ENCODE results near the gene HARS1. TPM values are rescaled to one million over a fixed set of nuclear protein-coding genes. Genes with fewer than 3 reads are reported as not detected.

The HARS1 gene
- total and polyA plus RNA-seq, 2 of the 13 experiments (the other 11 are each of a cell fraction or from before 2014, with no cell fraction given) = 36.9 to 66.2 TPM

GRCh38 chr5:140694276-140694675 is 3.1 kb upstream of the HARS1 start (continued):
- TF ChIP-seq PHB2 (IDR thresholded peaks at IDR 0.05; ENCODE audit: partially characterized antibody) (no peak), BORCS8-MEF2B (CRISPR knock-in tag; IDR thresholded peaks at IDR 0.05) (no peak), ZBTB46 (CRISPR knock-in tag; IDR thresholded peaks at IDR 0.05; ENCODE audit: borderline replicate concordance) (no peak), ZFP82 (CRISPR knock-in tag; IDR thresholded peaks at IDR 0.05; ENCODE audit: borderline replicate concordance) (no peak)

GRCh38 chr5:140690376-140690932 is 716 bp downstream of the HARS1 start:
- ChIA-PET POLR2A (interaction anchor here (0.8 to 2.2 kb wide), 22 partner anchors 9 to 289 kb away, joined by 3 to 44 read pairs (median 8); partner anchors contain the start of genes ANKHD1, EIF4EBP3, IK and NDUFA2), CTCF (ENCODE audit: low intra/inter-chr PET ratio, low total read pairs) (no interaction called here)
- ATAC-seq (peak; percentile 52), FAIRE-seq (no peak), DNase-seq (ENCODE audit: low spot score) (no peak)
- H2AFZ ChIP-seq (ENCODE audit: low read length) = peak overlapping the region; percentile 59
- TSS peak; percentile 74 for BruUV-seq (replicated peaks)
- peak overlapping the region; percentile 86 for H3K9ac ChIP-seq (ENCODE audit: insufficient read depth, low read depth, low read length)
- H3K4me1 ChIP-seq (ENCODE audit: insufficient read depth, low read length) = peaks cover 28% of the 10 kb centered on the region
- TF ChIP-seq TFAP4 (IDR thresholded peaks at IDR 0.05; ENCODE audit: borderline replicate concordance, low read depth) (0 out of 2 replicates have a peak, but pooled peaks have one; percentile 4), ZNF333 (CRISPR knock-in tag; IDR thresholded peaks at IDR 0.05; ENCODE audit: borderline replicate concordance) (0 out of 2 replicates have a peak, but pooled peaks have one; percentile 5), NFKBIZ (CRISPR knock-in tag; IDR thresholded peaks at IDR 0.05) (0 out of 2 replicates have a peak, but pooled peaks have one; percentile 4), U2AF2 (IDR thresholded peaks at IDR 0.05; ENCODE audit: low read depth, low read length) (no peak), MAZ (IDR thresholded peaks at IDR 0.05; ENCODE audit: borderline replicate concordance, low read depth, low read length) (no peak), MAZ (CRISPR knock-in tag; IDR thresholded peaks at IDR 0.05; ENCODE audit: low read depth) (0 out of 2 replicates have a peak, but pooled peaks have one; percentile 0)
- H3K9me3 ChIP-seq (ENCODE audit: low read length) = no peaks in the 10 kb centered on the region
- peak overlapping the region; percentile 89 for H3K4me2 ChIP-seq (ENCODE audit: low read depth, low read length)
- H3K4me3 ChIP-seq (replicated peaks in 1 of 3; ENCODE audit: insufficient read depth in 1 of 3, low read depth in 2 of 3, low read length in 3 of 3) = peak overlapping the region; percentile 82 to 98 (median 87)
- H4K20me1 ChIP-seq (ENCODE audit: insufficient read depth, low read length) = no peaks in the 10 kb centered on the region
- in situ Hi-C loops (cut with HindIII; ENCODE audit: extremely low pct_ligation_motif_present, low pct_unique_long_range_greater_than_20kb) (no loop called here), intact Hi-C loops (cut with micrococcal nuclease; ENCODE audit: unreplicated experiment) (loop anchor here (2.0 kb wide), 3 partner anchors 28 to 52 kb away; partner anchors contain the start of genes IK, NDUFA2 and TMCO6)
- peaks cover 34% of the 10 kb centered on the region for H3K79me2 ChIP-seq (ENCODE audit: insufficient read depth, low read length)
- H3K27ac ChIP-seq (ENCODE audit: extremely low read length, insufficient read depth, low read length) = peak overlapping the region; percentile 84
- 35% methylated on average over 8 of the region's 8 CpGs for WGBS (ENCODE audit: low lambda C conversion rate)
- no peaks in the 10 kb centered on the region; a peak in 1 of 5 replicates for H3K27me3 ChIP-seq (ENCODE audit: control insufficient read depth in 1 of 2, insufficient read depth in 2 of 2, low read length in 2 of 2)
- peaks cover 6 to 26% of the 10 kb centered on the region in 2 experiments for H3K36me3 ChIP-seq (replicated peaks in 1 of 2; ENCODE audit: control insufficient read depth in 1 of 2, insufficient read depth in 2 of 2, low read length in 2 of 2)
